Thoracic aorta (tissue), 2 donors: ENCODE results near the gene C1QTNF6. TPM values are rescaled to one million over a fixed set of nuclear protein-coding genes. Genes with fewer than 3 reads are reported as not detected.

Experiments used
- ATAC-seq: fragments of 150-250 bp; one replicate; pipeline ENCODE4 v1.8.0; 2017; ENCODE audit warnings: low read depth; ENCODE audit not compliant: insufficient number of reproducible peaks, low FRiP score
- DNase-seq: peaks from one replicate; pipeline ENCODE4 v3.0.0-alpha.2; 2020; ENCODE audit warnings: low spot score
- H3K27ac ChIP-seq, 2 donors: fragments of 200-600 bp; sonication (generic); 1 replicate in 1 of 2; 2 replicates in 1 of 2; pipeline ENCODE4 v1.5.1; 2016; ENCODE audit warnings: mild to moderate bottlenecking in 2 of 2, moderate library complexity in 2 of 2
- H3K27me3 ChIP-seq: fragments of 200-600 bp; sonication (generic); replicated peaks from 2 replicates; pipeline ENCODE4 v1.6.0; 2016; ENCODE audit warnings: mild to moderate bottlenecking; ENCODE audit not compliant: insufficient read depth
- H3K36me3 ChIP-seq: fragments of 200-600 bp; sonication (generic); one replicate; pipeline ENCODE4 v1.5.1; 2016
- H3K4me1 ChIP-seq, 2 donors: fragments of 200-600 bp; sonication (generic); 1 replicate in 1 of 2; 2 replicates in 1 of 2; pipeline versions ENCODE4 v1.5.1 to v1.6.0; 2016; ENCODE audit warnings: low read depth in 2 of 2, mild to moderate bottlenecking in 1 of 2; ENCODE audit not compliant: control insufficient read depth in 1 of 2
- H3K4me3 ChIP-seq: fragments of 200-600 bp; sonication (generic); 2 replicates; pipeline ENCODE4 v1.5.1; 2016; ENCODE audit warnings: mild to moderate bottlenecking
- H3K9me3 ChIP-seq: fragments of 200-600 bp; sonication (generic); 2 replicates; pipeline ENCODE4 v1.5.1; 2016
- CTCF ChIP-seq: fragments of 200-600 bp; sonication (generic); IDR thresholded peaks from one replicate; pipeline ENCODE4 v1.5.1; 2019; ENCODE audit warnings: antibody characterized with exemption
- total RNA-seq, 2 donors: library from RNA; depleted of rRNA; stranded (reverse); fragments of >200 nt; gene quantifications; one replicate each; pipeline versions ENCODE4 v1.1.0 to v1.2.3, GENCODE V29; 2016

C1QTNF6 gene
- total RNA-seq, 2 donors from 2014 or later = 1.9 to 2.1 TPM

GRCh38 chr22:37229012-37229804 lies 41.2 kb upstream of the C1QTNF6 start:
- DNase-seq = no peak
- H3K36me3 ChIP-seq = no peaks in the 10 kb centered on the region

GRCh38 chr22:37228106-37229011 lies 40.3 kb upstream of the C1QTNF6 start:
- Histone ChIP-seq H3K4me3 (no peak overlapping the region), H3K4me1 (peaks cover 2 to 4% of the 10 kb centered on the region in 2 donors), H3K36me3 (no peaks in the 10 kb centered on the region), H3K27me3 (no peaks in the 10 kb centered on the region), H3K9me3 (no peaks in the 10 kb centered on the region), H3K27ac (no peak overlapping the region)
- no peak for TF ChIP-seq CTCF
- no peak for ATAC-seq
- no peak for DNase-seq

More at GRCh38 chr22:37229012-37229804, 41.2 kb upstream of the C1QTNF6 start:
- no peak for ATAC-seq
- no peak for TF ChIP-seq CTCF
- Histone ChIP-seq H3K27me3 (no peaks in the 10 kb centered on the region), H3K27ac (no peak overlapping the region), H3K4me1 (peaks cover 2 to 4% of the 10 kb centered on the region in 2 donors), H3K4me3 (no peak overlapping the region), H3K9me3 (no peaks in the 10 kb centered on the region)

GRCh38 chr22:37226514-37226913 lies 38.5 kb upstream of the C1QTNF6 start:
- ATAC-seq = no peak

GRCh38 chr22:37226087-37226486 lies 38.0 kb upstream of the C1QTNF6 start:
- ATAC-seq (no peak), DNase-seq (no peak)
- Histone ChIP-seq H3K9me3 (no peaks in the 10 kb centered on the region), H3K27ac (no peak overlapping the region), H3K4me1 (peaks cover 2 to 4% of the 10 kb centered on the region in 2 donors), H3K27me3 (no peaks in the 10 kb centered on the region), H3K36me3 (no peaks in the 10 kb centered on the region), H3K4me3 (no peak overlapping the region)
- TF ChIP-seq CTCF = no peak

More at GRCh38 chr22:37226514-37226913, 38.5 kb upstream of the C1QTNF6 start:
- H3K9me3 ChIP-seq = no peaks in the 10 kb centered on the region
- no peak for DNase-seq
- no peak overlapping the region for H3K27ac ChIP-seq
- H3K27me3 ChIP-seq = no peaks in the 10 kb centered on the region
- H3K36me3 ChIP-seq = no peaks in the 10 kb centered on the region
- no peak for TF ChIP-seq CTCF
- peaks cover 2 to 4% of the 10 kb centered on the region in 2 donors for H3K4me1 ChIP-seq
- no peak overlapping the region for H3K4me3 ChIP-seq

GRCh38 chr22:37225481-37225880 lies 37.4 kb upstream of the C1QTNF6 start:
- no peaks in the 10 kb centered on the region for H3K9me3 ChIP-seq

More at GRCh38 chr22:37225481-37225880, 37.4 kb upstream of the C1QTNF6 start:
- no peak for TF ChIP-seq CTCF
- Histone ChIP-seq H3K36me3 (no peaks in the 10 kb centered on the region), H3K4me1 (peaks cover 2 to 4% of the 10 kb centered on the region in 2 donors), H3K27ac (no peak overlapping the region), H3K27me3 (no peaks in the 10 kb centered on the region), H3K4me3 (no peak overlapping the region)
- ATAC-seq (no peak), DNase-seq (no peak)
